A172 (cell line): ENCODE data around the gene GPS2. TPM values are rescaled to one million over a fixed set of nuclear protein-coding genes. Genes with fewer than 3 reads are reported as not detected.

Experiments used
- DNase-seq: peaks from one replicate; pipeline ENCODE4 v3.0.0-alpha.2; 2015; ENCODE audit warnings: low spot score
- total RNA-seq: library from RNA; depleted of rRNA; stranded (reverse); fragments of >200 nt; shearing (Covaris generic); gene quantifications from 2 replicates; pipeline ENCODE4 v1.2.3, GENCODE V29; 2014

GPS2 gene
- total RNA-seq, 1 experiment from 2014 or later = 100 TPM

GRCh38 chr17:7293816-7294613 is 21.1 kb downstream of the GPS2 start:
- DNase-seq = no peak

- DNase-seq = no peak
These were observed 22.0 kb downstream of the GPS2 start for GRCh38 chr17:7293159-7293558.

DNA sequence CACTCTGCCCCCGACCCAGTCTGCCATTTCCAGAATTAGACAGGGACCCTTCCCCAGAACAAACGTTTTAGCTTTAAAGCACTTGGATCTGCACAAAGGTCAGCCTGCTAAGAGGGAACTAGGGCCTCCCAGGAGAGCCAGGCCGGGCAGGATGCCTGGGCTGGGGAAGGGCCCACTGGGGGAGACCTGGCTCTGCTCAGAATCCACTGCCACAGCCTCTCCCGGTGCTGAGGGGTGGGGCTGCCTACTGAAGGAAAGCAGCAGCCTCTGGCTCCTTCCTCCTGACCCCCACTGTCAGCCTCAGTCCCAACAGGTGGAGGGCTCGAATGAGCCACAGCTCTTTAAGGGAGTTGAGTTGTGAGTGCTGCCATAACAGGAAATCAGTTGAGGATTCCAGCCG is 22.4 kb downstream of the GPS2 start:
- DNase-seq = no peak

GRCh38 chr17:7292194-7292593 is 23.0 kb downstream of the GPS2 start:
- no peak for DNase-seq

- no peak for DNase-seq
These were observed 24.5 kb downstream of the GPS2 start for GRCh38 chr17:7290685-7291084.

GRCh38 chr17:7290166-7290565 is 25.0 kb downstream of the GPS2 start:
- DNase-seq = no peak

DNA sequence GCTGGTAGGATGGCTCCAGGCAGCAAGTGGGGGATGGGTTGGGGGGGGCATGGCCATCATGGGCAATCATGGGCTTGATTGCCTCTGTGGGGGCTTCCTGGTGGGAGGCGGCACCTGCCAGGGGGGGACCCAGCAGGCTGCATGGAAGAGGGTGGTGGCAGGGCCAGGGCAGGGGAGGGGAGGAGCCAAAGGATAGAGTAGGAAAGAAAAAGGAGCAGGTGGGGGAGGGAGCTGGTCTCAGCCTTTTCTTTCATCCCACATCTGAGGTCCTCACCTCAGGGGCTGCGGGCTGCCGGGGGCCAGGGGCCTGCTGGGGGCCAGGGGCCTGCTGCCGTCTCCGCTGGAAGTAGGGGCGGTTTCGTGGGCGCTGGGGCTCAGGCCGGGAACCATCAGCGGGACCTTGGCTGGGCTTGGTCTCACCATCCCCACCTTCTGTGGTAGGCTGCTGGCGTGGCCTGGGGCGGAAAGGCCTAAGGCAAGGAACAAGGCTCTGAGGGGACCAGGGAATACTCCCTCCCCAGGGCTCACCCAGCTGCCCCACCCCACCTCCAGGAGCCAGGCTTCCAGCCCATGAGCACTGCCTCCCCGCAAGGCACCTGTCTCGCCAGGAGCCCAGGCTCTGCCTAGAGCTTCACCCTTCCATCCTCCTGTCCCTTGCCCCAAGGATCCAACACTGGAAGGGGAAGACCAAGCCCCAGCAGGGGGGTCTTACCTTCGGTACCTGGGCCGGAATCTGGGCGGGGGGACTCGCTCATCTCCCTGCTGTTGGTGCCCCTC is 25.7 kb downstream of the GPS2 start:
- no peak for DNase-seq

DNA sequence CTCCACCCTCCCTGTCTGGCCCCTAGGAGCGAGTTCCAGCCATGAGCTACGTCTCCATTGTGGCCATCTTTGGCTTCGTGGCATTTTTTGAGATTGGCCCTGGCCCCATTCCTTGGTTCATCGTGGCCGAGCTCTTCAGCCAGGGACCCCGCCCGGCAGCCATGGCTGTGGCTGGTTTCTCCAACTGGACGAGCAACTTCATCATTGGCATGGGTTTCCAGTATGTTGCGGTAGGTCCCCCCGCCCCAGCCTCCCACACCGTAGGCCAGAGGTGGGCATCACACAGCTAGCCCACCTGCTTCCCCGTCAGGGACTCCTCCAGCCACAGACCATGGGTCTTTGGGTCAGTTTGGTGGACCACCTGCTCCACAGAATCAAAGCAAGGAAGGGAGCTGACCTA is 29.5 kb downstream of the GPS2 start:
- no peak for DNase-seq

DNA sequence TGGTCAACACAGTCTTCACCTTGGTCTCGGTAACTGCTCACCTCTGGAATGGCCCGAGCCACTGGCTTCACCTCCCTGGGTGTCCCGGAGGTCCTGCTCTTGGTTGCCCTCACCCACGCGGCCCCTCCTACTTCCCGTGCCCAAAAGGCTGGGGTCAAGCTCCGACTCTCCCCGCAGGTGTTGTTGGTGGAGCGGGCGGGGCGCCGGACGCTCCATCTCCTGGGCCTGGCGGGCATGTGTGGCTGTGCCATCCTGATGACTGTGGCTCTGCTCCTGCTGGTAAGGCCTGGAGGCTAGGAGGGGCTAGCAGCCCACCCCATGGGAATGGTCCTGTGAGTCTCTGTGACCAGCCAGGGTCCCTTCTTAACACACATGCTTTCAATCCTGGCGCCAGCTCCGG is 30.2 kb downstream of the GPS2 start:
- DNase-seq = no peak

GRCh38 chr17:7283471-7284216 is 31.5 kb downstream of the GPS2 start:
- DNase-seq = no peak

GRCh38 chr17:7282752-7283321 is 32.3 kb downstream of the GPS2 start:
- DNase-seq = no peak

DNA sequence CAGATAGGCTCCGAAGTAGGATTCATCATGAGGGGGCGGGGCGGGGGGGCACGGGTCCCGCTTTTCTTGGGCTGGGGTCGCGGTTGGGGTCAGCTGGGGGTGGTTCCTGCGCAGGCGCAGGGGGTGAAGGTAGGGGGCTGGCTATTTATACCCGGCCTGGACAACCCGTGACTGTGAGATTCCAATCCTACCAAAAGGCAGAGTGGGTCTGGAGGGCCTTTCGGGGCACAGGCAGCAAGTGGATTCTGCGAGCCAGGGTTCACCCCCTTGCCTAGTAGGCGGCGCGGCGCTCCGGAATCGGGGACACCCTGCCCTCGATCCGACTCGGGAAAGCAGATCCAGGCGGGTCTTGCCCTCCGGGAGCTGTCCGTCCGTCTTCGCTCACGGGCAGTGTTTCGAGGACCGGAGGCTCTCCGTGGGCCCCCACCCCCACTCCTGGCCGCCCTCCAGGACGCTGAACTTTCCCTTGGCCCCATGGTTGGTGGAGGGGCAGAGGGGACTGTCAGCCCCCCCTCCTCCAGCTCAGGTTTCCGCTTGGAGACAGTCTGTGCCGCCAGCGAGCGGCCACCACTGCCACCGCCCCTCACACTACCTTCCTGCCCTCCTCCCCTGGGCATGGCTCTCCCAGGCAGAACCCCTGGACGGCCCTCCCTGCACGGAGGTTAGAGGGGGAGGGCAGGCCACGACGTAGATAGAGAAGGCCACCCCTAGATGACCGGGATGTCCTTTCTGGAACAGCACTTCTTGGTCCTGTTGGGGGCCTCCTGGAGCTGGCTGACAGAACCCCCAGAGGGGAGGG is 33.0 kb downstream of the GPS2 start:
- DNase-seq = no peak

DNA sequence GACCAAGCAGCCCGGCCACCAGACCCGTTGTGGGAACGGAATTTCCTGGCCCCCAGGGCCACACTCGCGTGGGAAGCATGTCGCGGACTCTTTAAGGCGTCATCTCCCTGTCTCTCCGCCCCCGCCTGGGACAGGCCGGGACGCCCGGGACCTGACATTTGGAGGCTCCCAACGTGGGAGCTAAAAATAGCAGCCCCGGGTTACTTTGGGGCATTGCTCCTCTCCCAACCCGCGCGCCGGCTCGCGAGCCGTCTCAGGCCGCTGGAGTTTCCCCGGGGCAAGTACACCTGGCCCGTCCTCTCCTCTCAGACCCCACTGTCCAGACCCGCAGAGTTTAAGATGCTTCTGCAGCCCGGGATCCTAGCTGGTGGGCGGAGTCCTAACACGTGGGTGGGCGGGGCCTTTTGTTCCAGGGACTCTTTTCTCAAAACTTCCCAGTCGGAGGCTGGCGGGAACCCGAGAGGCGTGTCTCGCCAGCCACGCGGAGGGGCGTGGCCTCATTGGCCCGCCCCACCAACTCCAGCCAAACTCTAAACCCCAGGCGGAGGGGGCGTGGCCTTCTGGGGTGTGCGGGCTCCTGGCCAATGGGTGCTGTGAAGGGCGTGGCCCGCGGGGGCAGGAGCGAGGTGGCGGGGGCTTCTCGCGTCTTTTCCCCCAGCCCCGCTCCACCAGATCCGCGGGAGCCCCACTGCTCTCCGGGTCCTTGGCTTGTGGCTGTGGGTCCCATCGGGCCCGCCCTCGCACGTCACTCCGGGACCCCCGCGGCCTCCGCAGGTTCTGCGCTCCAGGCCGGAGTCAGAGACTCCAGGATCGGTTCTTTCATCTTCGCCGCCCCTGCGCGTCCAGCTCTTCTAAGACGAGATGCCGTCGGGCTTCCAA is 33.8 kb downstream of the GPS2 start, which contains the start of gene SLC2A4:
Gene SLC2A4, plus strand, starts transcription at position 645 of the 879 bp plus-strand sequence. Its CDS starts 217 bp downstream, at position 862.
- peak; percentile 88 for DNase-seq

DNA sequence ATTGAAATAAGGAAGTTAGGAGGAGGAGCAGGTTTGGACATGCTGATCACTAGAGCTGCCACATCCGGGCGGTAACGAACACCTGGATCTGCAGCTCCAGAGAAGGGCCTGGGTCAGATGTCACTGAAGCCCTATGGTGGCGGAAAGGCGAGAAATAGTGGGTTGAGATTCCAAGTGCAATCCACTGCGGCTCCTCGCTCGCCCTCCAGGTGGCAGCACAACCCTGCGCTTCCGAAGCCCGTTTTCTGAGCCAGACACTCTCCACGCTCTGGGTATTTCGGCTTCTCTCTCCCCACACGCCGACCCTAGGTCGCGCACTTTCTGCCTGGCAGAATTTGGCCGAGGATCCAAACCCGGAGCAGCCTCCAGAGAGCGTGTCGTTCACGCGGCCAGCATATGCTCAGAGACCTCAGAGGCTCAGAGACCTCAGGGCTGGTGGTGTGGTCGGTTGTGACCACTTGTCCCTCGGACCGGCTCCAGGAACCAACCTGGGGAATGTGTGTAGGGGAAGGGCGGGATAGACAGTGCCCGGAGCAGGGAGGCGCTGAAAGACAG is 34.6 kb downstream of the GPS2 start:
- DNase-seq = peak; percentile 77

GRCh38 chr17:7279448-7279847 is 35.7 kb downstream of the GPS2 start:
- DNase-seq = no peak

DNA sequence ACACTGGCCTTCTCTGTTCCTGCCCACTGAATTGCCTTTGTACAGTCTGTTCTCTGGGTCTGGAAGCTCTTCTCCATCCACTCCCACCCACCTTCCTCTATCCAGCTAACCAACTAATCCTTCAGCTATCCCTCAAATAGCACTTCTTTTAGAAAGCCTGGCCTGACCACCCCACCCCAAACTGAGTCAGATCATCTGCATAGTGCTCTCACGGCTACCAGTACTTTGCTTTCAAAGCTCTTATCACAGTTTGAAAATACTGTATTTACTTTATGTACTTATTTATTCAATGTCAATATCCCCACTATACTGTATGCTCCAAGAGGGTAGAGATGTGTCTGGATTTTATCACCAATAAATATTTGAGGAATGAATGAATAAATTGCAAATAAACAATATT is 48.4 kb downstream of the GPS2 start:
- no peak for DNase-seq

GRCh38 chr17:7263801-7264078 is 51.4 kb downstream of the GPS2 start:
- no peak for DNase-seq

DNA sequence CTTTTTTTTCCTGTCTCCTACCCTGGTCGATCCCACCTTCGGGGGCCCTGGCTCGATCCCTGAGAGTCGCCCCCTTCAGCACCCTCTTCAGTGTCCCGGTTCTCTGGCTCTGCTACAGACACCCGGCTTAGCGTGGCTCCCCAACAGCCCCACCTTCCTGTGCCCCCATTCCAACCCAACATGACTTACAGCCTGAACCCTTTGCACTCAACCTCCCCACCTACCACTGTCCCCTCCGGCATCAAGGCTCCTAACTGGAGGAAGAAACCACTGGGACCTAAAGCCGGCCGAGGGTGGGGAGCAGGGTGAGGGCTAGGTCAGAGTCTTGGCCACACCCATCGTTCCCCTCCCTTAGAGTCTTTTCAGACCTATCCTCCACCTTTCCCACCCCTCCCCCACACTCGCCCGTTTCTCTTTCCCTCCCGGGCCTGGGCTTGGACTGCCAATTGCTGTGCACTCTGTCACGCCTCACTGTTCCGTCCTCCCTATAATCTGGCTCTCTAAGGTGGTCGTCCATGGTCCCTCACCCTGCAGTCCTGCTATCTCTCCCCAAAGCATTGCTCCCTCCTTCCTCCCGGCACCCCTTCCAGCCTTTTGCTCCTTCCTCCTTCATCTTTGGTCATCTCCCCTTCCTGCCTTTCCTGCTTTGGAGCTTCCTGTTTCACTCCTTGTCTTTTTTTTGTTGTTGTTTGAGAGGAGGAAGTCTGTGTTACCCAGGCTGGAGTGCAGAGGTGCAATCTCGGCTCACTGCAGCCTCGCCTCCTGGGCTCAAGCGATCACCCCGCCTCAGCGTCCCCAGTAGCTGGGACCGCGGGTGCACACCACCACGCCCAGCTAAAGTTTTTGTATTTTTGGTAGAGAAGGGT is 52.0 kb downstream of the GPS2 start:
- no peak for DNase-seq
